K562 (cell line): Measurements from ENCODE around the gene CA6. TPM values are rescaled to one million over a fixed set of nuclear protein-coding genes. Genes with fewer than 3 reads are reported as not detected.

ENCODE experiments used
- ATAC-seq: fragments of 200-7000 bp; cut with Tn5 transposase; 3 replicates; pipeline ENCODE4 v1.9.1; 2020; ENCODE audit warnings: moderate library complexity
- BruUV-seq: library from RNA; stranded (reverse); fragments of 400-500 nt; replicated peaks from 2 replicates; lab custom pipeline; 2021; lab: Mats Ljungman, UMichigan
- CTCF ChIA-PET: fragments of 300-600 bp; formaldehyde crosslinking; extraction: SDS; loops from one replicate; lab custom pipeline; 2021; ENCODE audit warnings: low intra/inter-chr PET ratio; lab: Yijun Ruan, JAX
- POLR2A ChIA-PET: fragments of 300-600, 350-650 bp; sonication (Branson Sonifier 250); formaldehyde crosslinking; extraction: SDS; loops from one replicate; lab custom pipeline; 2021; ENCODE audit warnings: antibody characterized with exemption, inconsistent platforms; lab: Yijun Ruan, JAX
- DNase-seq, 4 experiments: peaks; one replicate each; pipeline versions ENCODE4 v3.0.0 to v3.0.0-alpha.2; 2011 to 2018; ENCODE audit warnings: low spot score in 3 of 4, mixed read lengths in 3 of 4; ENCODE audit errors: extremely low read depth in 1 of 4
- FAIRE-seq: peaks from 2 replicates; lab custom pipeline; 2011; peaks lifted over from hg19 to GRCh38; lab: Jason Lieb, UNC
- H2AFZ ChIP-seq: 2 replicates; pipeline ENCODE4 v1.6.0; 2011; ENCODE audit warnings: low read depth, low read length, control low read depth, inconsistent platforms
- H3K27ac ChIP-seq: fragments of 200-600 bp; 3 replicates; pipeline ENCODE4 v1.8.0; 2011; ENCODE audit warnings: low read depth, mild to moderate bottlenecking, control low read depth, inconsistent platforms, low read length, moderate library complexity, mixed read lengths; ENCODE audit errors: extremely low read depth
- H3K27me3 ChIP-seq, 2 experiments: fragments of 300-600 bp in 1 of 2; 2 replicates in 1 of 2; 3 replicates in 1 of 2; pipeline versions ENCODE4 v1.6.0 to v1.8.0; 2011; ENCODE audit warnings: inconsistent platforms in 2 of 2, low read length in 2 of 2, mild to moderate bottlenecking in 1 of 2, mixed read lengths in 1 of 2, moderate library complexity in 1 of 2; ENCODE audit not compliant: control insufficient read depth in 2 of 2, insufficient read depth in 2 of 2
- H3K36me3 ChIP-seq: fragments of 300-600 bp; 3 replicates; pipeline ENCODE4 v1.8.0; 2011; ENCODE audit warnings: mild to moderate bottlenecking, low read length, inconsistent platforms; ENCODE audit not compliant: control insufficient read depth, insufficient read depth
- H3K4me1 ChIP-seq, 2 experiments: fragments of 200-600 bp in 1 of 2; replicated peaks in 1 of 2; 2 replicates in 1 of 2; 3 replicates in 1 of 2; pipeline versions ENCODE4 v1.5.1 to v1.8.0; 2011; ENCODE audit warnings: inconsistent platforms in 2 of 2, low read length in 2 of 2, mild to moderate bottlenecking in 1 of 2, mixed read lengths in 1 of 2, moderate library complexity in 1 of 2; ENCODE audit not compliant: control insufficient read depth in 2 of 2, insufficient read depth in 2 of 2
- H3K4me2 ChIP-seq: 2 replicates; pipeline ENCODE4 v1.6.1; 2011; ENCODE audit warnings: low read length, control low read depth, inconsistent platforms, mixed read lengths; ENCODE audit not compliant: insufficient read depth
- H3K4me3 ChIP-seq: fragments of 200-600 bp; sonication (generic), shearing (Covaris generic); 2 replicates; pipeline ENCODE4 v1.5.1; 2016; ENCODE audit warnings: control low read depth, inconsistent platforms
- H3K79me2 ChIP-seq: fragments of 200-600 bp; 3 replicates; pipeline ENCODE4 v1.8.0; 2011; ENCODE audit warnings: low read length, inconsistent platforms; ENCODE audit not compliant: control insufficient read depth, insufficient read depth
- H3K9ac ChIP-seq, 2 experiments: 2 replicates each; pipeline versions ENCODE4 v1.6.0 to v1.6.1; 2011; ENCODE audit warnings: low read depth in 2 of 2, low read length in 2 of 2, control low read depth in 1 of 2, inconsistent platforms in 1 of 2, mild to moderate bottlenecking in 1 of 2, mixed read lengths in 1 of 2; ENCODE audit not compliant: insufficient read depth in 1 of 2
- H3K9me1 ChIP-seq: one replicate; pipeline ENCODE4 v1.6.0; 2011; ENCODE audit warnings: inconsistent platforms, mild to moderate bottlenecking, low read length, moderate library complexity; ENCODE audit not compliant: control insufficient read depth, insufficient read depth
- H3K9me3 ChIP-seq: replicated peaks from 2 replicates; pipeline ENCODE4 v1.5.1; 2011; ENCODE audit warnings: low read depth, low read length, inconsistent platforms; ENCODE audit not compliant: control insufficient read depth, insufficient read depth
- H4K20me1 ChIP-seq: replicated peaks from 2 replicates; pipeline ENCODE4 v1.6.1; 2011; ENCODE audit warnings: low read length, inconsistent platforms, mixed read lengths; ENCODE audit not compliant: control insufficient read depth, insufficient read depth
- ATF6 ChIP-seq: sonication (generic); formaldehyde crosslinking; IDR thresholded peaks from 2 replicates; pipeline ENCODE4 v1.4.0; 2020; ENCODE audit warnings: mild to moderate bottlenecking, missing genetic modification reagents
- CBX1 ChIP-seq: sonication (generic); IDR thresholded peaks from 2 replicates; pipeline ENCODE4 v1.6.1; 2016; ENCODE audit warnings: antibody characterized with exemption, low read depth, mild to moderate bottlenecking
- EGR1 ChIP-seq: fragments of 450-650 bp; conservative IDR thresholded peaks from 2 replicates; pipeline ENCODE4 v1.6.1; 2017; ENCODE audit warnings: mild to moderate bottlenecking
- EHMT2 ChIP-seq: fragments of 450-650 bp; IDR thresholded peaks from 2 replicates; pipeline ENCODE4 v1.6.1; 2018; ENCODE audit warnings: antibody characterized with exemption
- MBD1 ChIP-seq: fragments of 250-450 bp; sonication (Bioruptor Pico); IDR thresholded peaks from 2 replicates; pipeline ENCODE4 v1.8.0; 2022; ENCODE audit warnings: inconsistent platforms
- MITF ChIP-seq: IDR thresholded peaks from 2 replicates; pipeline ENCODE4 v1.6.1; 2014; ENCODE audit warnings: antibody characterized with exemption
- RREB1 ChIP-seq: fragments of 250-450 bp; sonication (Bioruptor Pico); IDR thresholded peaks from 2 replicates; pipeline ENCODE4 v1.4.0; 2020
- TGIF2 ChIP-seq: sonication (generic); formaldehyde crosslinking; IDR thresholded peaks from 2 replicates; pipeline ENCODE4 v1.8.1; 2022; ENCODE audit warnings: mild to moderate bottlenecking, missing genetic modification reagents, moderate library complexity
- ZBTB8A ChIP-seq: fragments of 450-650 bp; IDR thresholded peaks from 2 replicates; pipeline ENCODE4 v1.6.1; 2018; ENCODE audit warnings: mild to moderate bottlenecking, moderate library complexity; ENCODE audit not compliant: partially characterized antibody
- WGBS: fragments of 100-300 bp; shearing (Covaris generic); methylation state at CpG from one replicate; pipeline ENCODE4 v1.1.6; 2016; ENCODE audit warnings: low coverage, mixed read lengths; ENCODE audit not compliant: insufficient coverage; ENCODE audit errors: missing lambda C conversion rate; 5-methylcytosine and 5-hydroxymethylcytosine counted together
- in situ Hi-C: fragments of 300-500 bp; cut with MboI; formaldehyde crosslinking; loops from 4 replicates; pipeline ENCODE4 v1.15.0; 2018; ENCODE audit warnings: inconsistent platforms, mixed read lengths
- intact Hi-C: fragments of 100-400 bp; cut with micrococcal nuclease; formaldehyde crosslinking; loops from 2 replicates; pipeline ENCODE4 v1.14.2; 2022
- polyA plus RNA-seq, 8 experiments: library from polyadenylated mRNA; depleted of rRNA in 4 of 8; stranded (reverse) in 5 of 8; unstranded in 3 of 8; fragments of >200 nt; fragmentation: Nextera tagmentation in 2 of 8; fragmentation: Illumina TruSeq in 1 of 8; extraction: Ambion mirVana in 2 of 8; extraction: Trizol in 1 of 8; gene quantifications; 2 replicates each; pipeline versions ENCODE4 v1.2.1 to v1.2.3, GENCODE V29; 2011 to 2014; ENCODE audit warnings: inconsistent platforms in 1 of 8, missing spikeins in 1 of 8
- total RNA-seq, 7 experiments: library from RNA; depleted of rRNA in 6 of 7; stranded (reverse); fragments of >200 nt in 6 of 7; fragmentation: Illumina TruSeq in 2 of 7; extraction: Trizol in 2 of 7; gene quantifications; 2 replicates each; pipeline versions ENCODE4 v1.2.1 to v1.2.3, GENCODE V29; 2011 to 2021; ENCODE audit warnings: low replicate concordance in 1 of 7

The CA6 gene
- total and polyA plus RNA-seq, 9 of the 15 experiments (the other 6 are each of a cell fraction or from before 2014, with no cell fraction given), result not detected

GRCh38 chr1:8955406-8955805 lies 9.7 kb downstream of the CA6 start:
- H3K79me2 ChIP-seq, result no peaks in the 10 kb centered on the region
- no peaks in the 10 kb centered on the region for H3K9me3 ChIP-seq
- no peak overlapping the region for H3K9ac ChIP-seq
- ChIA-PET POLR2A (interaction anchor here (0.6 kb wide), 1 partner anchor 497 kb away, joined by 3 read pairs; no protein-coding TSS in a partner anchor), CTCF (no interaction called here)
- FAIRE-seq, result no peak
- no peaks in the 10 kb centered on the region for H4K20me1 ChIP-seq
- H3K9me1 ChIP-seq, result no peaks in the 10 kb centered on the region
- no peaks in the 10 kb centered on the region for H3K36me3 ChIP-seq
- WGBS, result 20% methylated on average over 11 of the region's 11 CpGs
- no peak overlapping the region for H2AFZ ChIP-seq
- H3K4me2 ChIP-seq, result no peak overlapping the region
- H3K27ac ChIP-seq, result no peak overlapping the region
- no peak for DNase-seq
- ATAC-seq, result no peak
- peaks cover 34 to 51% of the 10 kb centered on the region in 2 experiments for H3K27me3 ChIP-seq
- TF ChIP-seq EHMT2 (no peak), MBD1 (CRISPR knock-in tag) (no peak), CBX1 (no peak), ZBTB8A (no peak), RREB1 (no peak), MITF (no peak), TGIF2 (CRISPR knock-in tag) (no peak), EGR1 (no peak), ATF6 (CRISPR knock-in tag) (no peak)
- TF ChIP-seq, all 486 proteins: peak for 0
- no TSS peak for BruUV-seq
- Histone ChIP-seq H3K4me3 (no peak overlapping the region), H3K4me1 (no peaks in the 10 kb centered on the region)
- intact Hi-C loops, result no loop called here
- in situ Hi-C loops, result no loop called here
